Measurements from ENCODE around the gene DCBLD2.

Gene DCBLD2

DNA sequence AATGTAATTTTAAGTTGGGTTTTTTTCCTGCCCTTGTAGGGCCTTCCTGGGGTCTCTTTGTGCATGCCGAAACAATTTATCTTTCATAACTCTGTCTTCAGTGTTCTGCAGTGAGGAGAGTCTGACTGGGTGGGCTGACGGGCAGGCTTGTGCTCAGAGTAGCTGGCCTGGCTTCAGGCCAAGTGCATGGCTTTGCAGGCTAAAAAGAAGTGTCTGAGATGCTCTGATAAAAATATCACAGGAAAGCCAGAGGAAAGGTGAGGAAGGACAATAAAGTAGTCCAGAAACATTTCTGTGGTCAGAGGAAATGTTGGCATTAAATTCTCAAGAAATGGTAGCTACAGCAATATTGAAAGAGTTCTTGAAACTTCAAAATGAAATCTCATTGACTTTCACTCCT, 112.8 kb downstream of the DCBLD2 start:
- no peak for DNase-seq

DNA sequence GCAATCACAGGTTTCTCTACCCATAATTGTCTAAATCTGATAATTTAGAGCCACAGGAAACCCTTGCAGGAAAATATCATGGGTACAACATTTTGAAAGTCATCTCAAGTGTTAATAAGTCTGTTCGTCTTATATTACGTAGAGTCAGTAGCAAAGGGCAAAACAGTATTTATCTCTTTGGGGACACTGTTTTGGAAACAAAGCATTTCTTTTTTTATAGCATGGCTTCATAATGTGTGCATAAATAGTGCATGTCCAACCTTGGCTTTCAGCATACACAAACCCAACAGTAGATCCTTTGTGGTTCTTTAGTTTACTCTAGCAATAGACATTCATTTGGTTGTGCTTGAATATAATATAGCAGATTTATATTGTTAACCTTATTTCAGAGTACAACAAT, 114.3 kb downstream of the DCBLD2 start:
- DNase-seq: no peak

DNA sequence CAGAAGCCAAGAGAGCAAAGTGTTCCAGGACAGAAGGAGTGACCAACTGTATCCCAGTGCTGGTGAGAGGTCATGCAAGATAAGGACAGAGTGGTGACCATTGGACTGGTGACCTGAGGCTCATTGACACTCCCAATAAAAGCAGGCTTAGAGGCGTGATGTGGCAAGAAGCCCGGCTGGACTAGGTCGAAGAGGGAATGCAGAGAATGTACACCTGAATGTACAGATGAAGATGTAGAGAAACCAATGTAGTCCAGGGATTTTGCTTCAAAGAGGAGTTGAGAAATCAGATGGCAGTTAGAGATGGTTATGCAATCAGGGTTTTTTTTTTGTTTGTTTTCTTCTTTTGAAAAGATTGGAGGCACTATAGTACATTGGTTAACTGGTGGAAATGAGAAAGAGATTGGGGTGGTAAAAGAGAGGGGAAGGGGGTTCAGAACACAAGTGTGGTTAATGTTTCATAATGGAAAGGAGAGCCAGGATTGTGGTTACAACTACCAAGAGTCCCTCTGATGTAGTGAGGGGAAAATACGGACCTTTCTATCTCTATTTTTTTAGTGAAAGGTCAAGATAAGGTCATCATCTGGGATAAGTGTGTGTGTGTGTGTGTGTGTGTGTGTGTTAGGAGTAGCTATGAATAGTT, 115.0 kb downstream of the DCBLD2 start:
- DNase-seq: no peak

- no peak for DNase-seq
Measured at GRCh38 chr3:98784666-98785600, 116.6 kb downstream of the DCBLD2 start.

GRCh38 chr3:98784042-98784441, 117.5 kb downstream of the DCBLD2 start:
- no peak for DNase-seq

DNA sequence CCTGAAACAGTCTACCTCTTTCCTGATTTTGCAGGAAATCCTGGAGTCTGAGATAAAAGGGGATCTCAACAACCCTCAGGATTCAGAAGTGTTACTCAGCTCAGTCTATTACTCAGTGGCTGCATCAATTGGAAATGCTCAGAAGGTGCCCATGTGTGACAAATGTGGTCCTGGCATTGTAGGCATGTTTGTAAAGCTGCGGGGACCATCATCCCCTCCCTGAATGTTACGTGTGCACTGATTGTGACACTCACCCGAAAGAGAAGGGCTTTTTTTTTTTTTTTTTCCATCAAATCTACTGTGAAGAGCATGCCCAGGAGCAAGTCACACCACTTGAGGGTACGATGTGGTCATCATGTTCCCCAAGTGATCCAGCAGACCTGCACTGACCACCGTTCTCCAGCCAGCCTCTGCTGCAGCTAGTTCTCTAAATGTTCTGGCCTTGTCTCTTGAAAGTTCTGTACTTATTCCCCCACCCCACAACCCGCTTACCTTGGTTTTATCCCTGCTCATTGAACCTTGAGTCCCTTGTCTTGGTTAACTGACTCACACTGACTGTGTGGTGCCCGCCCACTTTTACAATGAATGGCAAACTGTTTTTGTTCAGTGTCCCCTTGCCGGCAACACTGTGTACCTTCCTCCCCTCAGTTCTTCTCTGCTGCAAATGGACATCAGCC, 118.5 kb downstream of the DCBLD2 start:
- DNase-seq: no peak

- DNase-seq: no peak
Measured at GRCh38 chr3:98780343-98780742, 121.2 kb downstream of the DCBLD2 start.

GRCh38 chr3:98779541-98780335, 121.8 kb downstream of the DCBLD2 start:
- no peak for DNase-seq

DNA sequence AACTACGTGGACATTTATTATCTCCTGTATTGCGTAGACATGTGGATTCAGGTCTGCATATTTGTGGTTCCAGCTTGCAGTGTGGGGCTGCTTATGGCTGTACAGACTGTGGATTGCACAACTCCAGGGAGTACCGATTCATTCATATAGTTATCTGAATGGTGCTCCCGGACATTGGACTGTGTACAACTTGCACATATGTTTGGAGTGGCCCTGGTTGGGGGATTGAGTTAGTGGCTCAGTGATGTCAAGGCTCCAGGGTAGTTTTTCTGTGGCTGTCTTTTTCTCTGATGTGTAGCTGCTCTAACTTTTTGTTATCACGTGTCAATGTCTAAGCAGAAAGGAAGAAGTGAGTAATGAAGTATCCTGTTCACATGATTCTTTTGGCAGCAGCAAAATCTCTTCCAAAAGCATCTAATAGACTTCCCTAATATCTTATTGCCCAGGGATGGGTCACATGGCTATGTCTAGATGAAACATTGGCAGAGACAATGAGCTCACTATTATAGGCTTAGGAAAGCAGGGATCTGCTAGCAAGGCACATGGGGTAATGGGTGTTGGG, 122.6 kb downstream of the DCBLD2 start:
- no peak for DNase-seq

DNA sequence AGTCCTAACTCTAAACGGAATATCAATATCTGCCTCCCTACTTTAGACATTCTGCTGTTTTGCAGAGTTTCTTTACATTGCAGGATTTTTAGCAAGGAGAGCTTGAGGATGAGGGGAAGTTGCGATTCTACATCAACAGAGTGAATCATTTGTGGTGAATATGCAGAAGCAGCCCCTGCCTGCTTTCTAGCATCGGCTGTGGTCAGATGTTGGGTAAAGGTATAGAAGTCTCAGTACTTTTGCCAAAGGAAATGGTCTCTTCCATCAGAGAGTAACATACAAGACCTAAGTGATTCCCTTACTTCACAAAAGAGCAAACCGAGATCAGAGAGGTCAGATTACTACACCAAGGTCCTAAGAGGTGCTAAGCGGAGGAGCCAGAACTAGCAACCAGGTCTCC, 123.1 kb downstream of the DCBLD2 start:
- no peak for DNase-seq

- no peak for DNase-seq
Measured at GRCh38 chr3:98777801-98778220, 123.7 kb downstream of the DCBLD2 start.

DNA sequence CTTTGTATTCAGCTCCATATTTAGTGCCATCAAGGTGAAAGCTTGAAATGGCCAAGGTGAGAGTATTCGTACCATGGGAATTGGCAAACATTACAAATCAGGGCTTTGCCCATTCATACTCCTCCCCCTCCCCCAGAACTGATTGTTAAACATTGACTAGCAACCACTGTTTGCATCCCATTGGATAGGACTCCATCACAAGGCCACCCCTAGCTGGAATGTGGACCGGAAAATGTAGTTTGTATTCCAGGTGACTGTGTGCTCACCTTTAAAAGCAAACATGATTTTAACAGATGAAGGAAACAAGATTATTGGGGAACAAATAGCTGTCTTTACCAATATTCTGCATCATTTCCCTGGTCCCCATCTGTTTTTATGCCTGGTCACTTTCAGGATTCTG, 124.2 kb downstream of the DCBLD2 start:
- no peak for DNase-seq

DNA sequence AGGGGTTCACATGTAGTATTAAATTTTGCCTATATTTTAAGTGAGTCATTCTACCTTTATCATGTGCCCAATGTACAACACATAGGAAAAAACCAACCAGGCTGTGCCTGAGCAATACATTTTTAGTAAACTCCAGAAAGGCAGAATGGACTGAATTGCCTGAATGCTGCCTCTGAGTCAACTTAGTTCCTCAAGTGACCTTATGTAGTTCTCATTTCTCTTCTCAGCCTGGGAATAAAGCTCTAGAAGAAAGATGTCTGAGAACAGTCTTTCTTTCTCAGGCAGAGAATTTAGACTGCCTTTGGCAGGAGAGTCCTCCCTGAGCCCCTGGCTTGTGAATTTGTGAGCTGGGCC, 125.4 kb downstream of the DCBLD2 start:
- DNase-seq: no peak

GRCh38 chr3:98775459-98776139, 125.9 kb downstream of the DCBLD2 start:
- no peak for DNase-seq

DNA sequence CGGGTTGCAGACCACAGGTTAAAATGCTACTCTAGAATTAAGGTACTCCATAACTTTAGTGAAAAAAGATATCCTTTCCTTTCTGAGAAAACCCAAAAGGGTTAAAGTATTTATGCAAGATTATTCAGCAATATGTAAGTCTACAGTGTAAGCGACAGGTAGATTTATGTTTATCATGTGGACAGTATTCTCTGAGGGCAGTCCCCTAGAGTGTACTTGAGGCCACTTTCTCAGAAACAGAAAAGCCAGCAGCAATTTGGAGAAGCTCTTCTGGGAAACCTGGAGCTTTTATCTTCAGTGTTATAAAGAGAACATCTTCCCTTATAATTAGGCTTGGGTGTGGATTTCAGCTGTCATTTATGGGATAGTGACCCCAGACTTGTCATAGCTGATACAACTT, 129.5 kb downstream of the DCBLD2 start:
- no peak for DNase-seq

GRCh38 chr3:98770261-98771039, 131.0 kb downstream of the DCBLD2 start:
- no peak for DNase-seq

DNA sequence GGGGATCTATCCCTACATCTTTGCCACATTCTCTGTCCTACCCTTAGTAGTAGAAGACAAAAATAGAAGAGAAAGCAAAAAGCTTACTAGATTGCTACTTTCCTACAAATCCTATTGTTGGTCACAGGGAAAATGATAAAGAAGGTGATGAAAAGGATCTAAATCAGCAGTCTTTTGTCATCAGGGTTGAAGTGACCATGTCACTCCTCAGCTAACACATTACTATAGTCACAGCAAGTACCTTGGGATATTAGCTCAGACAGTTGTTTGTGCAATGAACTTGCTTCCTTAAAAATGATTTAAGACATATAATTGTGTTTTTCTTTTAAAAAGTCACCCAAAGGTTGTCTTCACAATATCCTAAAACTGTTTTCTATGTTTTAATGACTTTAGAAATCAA, 132.0 kb downstream of the DCBLD2 start:
- no peak for DNase-seq

GRCh38 chr3:98768961-98769360, 132.5 kb downstream of the DCBLD2 start:
- DNase-seq: no peak

DNA sequence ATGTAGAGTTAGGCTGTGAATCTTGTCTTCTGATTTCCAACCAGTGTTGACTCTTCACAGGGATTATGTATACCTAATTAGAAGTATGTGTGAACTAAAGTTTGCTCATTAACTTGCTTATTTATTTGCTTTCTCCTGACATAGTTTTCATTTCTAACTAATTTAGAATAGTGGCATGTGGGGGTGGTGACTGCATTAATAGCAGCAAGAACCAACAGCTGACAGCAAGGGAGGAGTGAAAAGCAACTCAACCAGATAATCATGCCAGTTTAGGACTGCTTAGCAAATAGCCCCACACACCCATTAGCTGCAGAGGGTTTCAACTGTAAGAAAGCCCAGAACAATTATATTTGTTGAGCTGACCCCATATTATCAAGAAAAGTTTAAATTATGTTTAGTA, 134.6 kb downstream of the DCBLD2 start:
- no peak for DNase-seq

DNA sequence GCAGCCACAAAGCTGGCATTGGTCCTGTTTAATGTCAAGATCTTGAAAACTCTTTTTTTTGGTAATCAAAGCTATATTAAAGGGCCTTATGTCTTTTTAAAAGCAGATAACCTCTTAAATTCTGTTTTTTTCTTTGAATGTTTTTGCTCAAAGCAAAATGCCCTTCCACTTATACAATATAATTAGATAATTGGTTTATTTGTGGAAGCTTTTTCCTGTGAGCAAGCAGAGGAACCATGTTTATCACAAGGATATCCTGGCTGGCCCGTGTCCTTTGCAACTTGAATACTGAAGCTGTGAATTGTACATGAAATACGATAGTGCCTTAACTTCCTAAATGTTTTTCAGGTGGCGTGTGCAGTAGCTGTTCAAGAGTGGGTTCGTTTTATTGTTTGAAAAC, 135.8 kb downstream of the DCBLD2 start:
- no peak for DNase-seq

GRCh38 chr3:98764472-98764884, 137.0 kb downstream of the DCBLD2 start:
- DNase-seq: no peak

All from GOT3 (cell line).